ENCODE measurements around the gene FYCO1. TPM values are rescaled to one million over a fixed set of nuclear protein-coding genes. Genes with fewer than 3 reads are reported as not detected.

FYCO1 gene
- total RNA-seq, 2 experiments from 2014 or later: 9.4 to 15.2 TPM

DNA sequence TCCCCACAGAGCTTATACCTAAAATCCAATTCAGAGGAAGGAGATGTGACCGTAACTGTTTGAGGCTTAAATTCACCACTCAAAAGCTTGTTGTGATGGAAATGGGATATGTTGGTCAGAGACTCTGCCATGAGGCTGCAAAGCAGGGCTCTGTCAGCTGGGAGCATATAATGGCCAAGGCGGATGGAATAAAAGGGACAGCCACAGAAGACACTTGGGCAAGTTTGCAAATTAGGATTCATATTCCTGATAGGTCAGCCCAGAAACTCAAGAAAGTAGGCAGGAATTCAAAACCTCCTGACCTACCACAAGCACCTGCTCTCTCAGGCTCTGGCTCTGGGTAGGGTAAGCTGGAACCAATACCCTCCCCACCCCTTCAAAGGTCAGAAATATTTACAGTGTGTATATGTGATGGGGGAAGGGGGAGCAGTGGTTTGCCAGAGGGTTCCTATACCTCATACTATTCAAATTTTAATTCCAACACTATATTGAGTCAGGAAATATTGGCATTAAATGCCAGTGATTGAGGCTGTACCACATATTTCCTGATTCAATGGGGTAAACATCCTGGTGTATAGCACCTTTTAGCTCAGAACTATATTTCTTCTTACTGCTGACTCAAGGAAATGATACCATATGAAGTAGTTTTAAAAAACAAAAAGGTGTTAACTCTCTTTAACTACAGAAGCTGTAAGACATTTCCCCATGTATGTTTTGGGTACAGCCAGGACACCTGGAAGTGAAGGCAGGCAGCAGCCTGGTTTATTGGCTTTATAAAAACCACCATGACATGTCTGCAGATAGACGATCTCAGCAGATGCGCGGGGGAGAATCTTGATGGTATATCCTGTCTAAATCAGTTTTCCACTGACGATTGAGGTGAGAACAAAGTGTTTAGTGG lies 19.2 kb downstream of the FYCO1 start:
- no peak overlapping the region for H3K27ac ChIP-seq (ENCODE audit: low read depth, low read length, poor library complexity, severe bottlenecking)
- H3K9me3 ChIP-seq (ENCODE audit: low read length): no peaks in the 10 kb centered on the region
- no peaks in the 10 kb centered on the region for H4K20me1 ChIP-seq (ENCODE audit: insufficient read depth, low read length)
- ChIA-PET POLR2A (interaction anchor here (0.5 kb wide), 1 partner anchor 17 kb away, joined by 3 read pairs; no protein-coding TSS in a partner anchor), CTCF (ENCODE audit: unreplicated experiment) (no interaction called here)
- H3K36me3 ChIP-seq (ENCODE audit: insufficient read depth, low read length): peaks cover 90% of the 10 kb centered on the region
- TF ChIP-seq EZH2phosphoT487 (IDR thresholded peaks at IDR 0.05; ENCODE audit: borderline replicate concordance, low read depth, low read length): no peak
- TF ChIP-seq, protein P1, sequence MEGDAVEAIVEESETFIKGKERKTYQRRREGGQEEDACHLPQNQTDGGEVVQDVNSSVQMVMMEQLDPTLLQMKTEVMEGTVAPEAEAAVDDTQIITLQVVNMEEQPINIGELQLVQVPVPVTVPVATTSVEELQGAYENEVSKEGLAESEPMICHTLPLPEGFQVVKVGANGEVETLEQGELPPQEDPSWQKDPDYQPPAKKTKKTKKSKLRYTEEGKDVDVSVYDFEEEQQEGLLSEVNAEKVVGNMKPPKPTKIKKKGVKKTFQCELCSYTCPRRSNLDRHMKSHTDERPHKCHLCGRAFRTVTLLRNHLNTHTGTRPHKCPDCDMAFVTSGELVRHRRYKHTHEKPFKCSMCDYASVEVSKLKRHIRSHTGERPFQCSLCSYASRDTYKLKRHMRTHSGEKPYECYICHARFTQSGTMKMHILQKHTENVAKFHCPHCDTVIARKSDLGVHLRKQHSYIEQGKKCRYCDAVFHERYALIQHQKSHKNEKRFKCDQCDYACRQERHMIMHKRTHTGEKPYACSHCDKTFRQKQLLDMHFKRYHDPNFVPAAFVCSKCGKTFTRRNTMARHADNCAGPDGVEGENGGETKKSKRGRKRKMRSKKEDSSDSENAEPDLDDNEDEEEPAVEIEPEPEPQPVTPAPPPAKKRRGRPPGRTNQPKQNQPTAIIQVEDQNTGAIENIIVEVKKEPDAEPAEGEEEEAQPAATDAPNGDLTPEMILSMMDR (conservative IDR thresholded peaks at IDR 0.05; ENCODE audit: low read length): no peak
- no peak overlapping the region for H3K4me3 ChIP-seq (ENCODE audit: low read depth, low read length, poor library complexity, severe bottlenecking)
- no peaks in the 10 kb centered on the region for H3K79me2 ChIP-seq (ENCODE audit: insufficient read depth, low read depth, low read length)
- no peaks in the 10 kb centered on the region for H3K9me2 ChIP-seq (ENCODE audit: insufficient read depth, low read length)
- H3K4me1 ChIP-seq (ENCODE audit: insufficient read depth, low read length, poor library complexity, severe bottlenecking): peaks cover 12% of the 10 kb centered on the region
- H2AFZ ChIP-seq (ENCODE audit: low read length): no peak overlapping the region
- no peak overlapping the region for H3K4me2 ChIP-seq (ENCODE audit: low read length)
- intact Hi-C loops (cut with micrococcal nuclease; ENCODE audit: unreplicated experiment): no loop called here
- no TSS peak for BruUV-seq (replicated peaks)
- DNase-seq (ENCODE audit: low spot score): no peak

DNA sequence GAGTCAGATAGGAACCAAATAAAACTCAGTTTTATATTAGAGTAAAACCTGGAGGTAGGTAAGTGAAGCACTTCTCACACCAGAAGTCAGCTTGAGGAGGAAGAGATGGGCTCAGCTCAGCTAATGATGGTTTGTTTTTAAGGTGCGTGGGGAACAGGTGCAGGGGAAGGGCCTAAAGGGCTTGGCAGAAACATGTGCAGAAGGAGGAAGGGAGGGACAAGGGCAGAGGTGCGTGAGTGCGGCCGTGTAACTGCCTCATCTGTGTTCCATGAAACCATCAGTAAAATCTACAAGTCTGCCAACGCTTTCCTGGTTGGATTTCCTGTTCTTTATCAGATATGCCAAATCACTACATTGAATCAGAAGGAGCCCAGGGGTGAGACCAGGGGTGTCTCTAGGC lies 19.9 kb downstream of the FYCO1 start:
- Histone ChIP-seq H4K20me1 (ENCODE audit: insufficient read depth, low read length) (no peaks in the 10 kb centered on the region), H3K9me2 (ENCODE audit: insufficient read depth, low read length) (no peaks in the 10 kb centered on the region), H3K27ac (ENCODE audit: low read depth, low read length, poor library complexity, severe bottlenecking) (no peak overlapping the region), H3K79me2 (ENCODE audit: insufficient read depth, low read depth, low read length) (no peaks in the 10 kb centered on the region), H3K4me1 (ENCODE audit: insufficient read depth, low read length, poor library complexity, severe bottlenecking) (peaks cover 12% of the 10 kb centered on the region), H3K4me2 (ENCODE audit: low read length) (no peak overlapping the region), H2AFZ (ENCODE audit: low read length) (no peak overlapping the region), H3K36me3 (ENCODE audit: insufficient read depth, low read length) (peaks cover 89% of the 10 kb centered on the region), H3K4me3 (ENCODE audit: low read depth, low read length, poor library complexity, severe bottlenecking) (no peak overlapping the region), H3K9me3 (ENCODE audit: low read length) (no peaks in the 10 kb centered on the region)
- ChIA-PET CTCF (ENCODE audit: unreplicated experiment) (no interaction called here), POLR2A (interaction anchor here (0.5 kb wide), 1 partner anchor 18 kb away, joined by 3 read pairs; no protein-coding TSS in a partner anchor)
- no peak for DNase-seq (ENCODE audit: low spot score)
- no TSS peak for BruUV-seq (replicated peaks)
- intact Hi-C loops (cut with micrococcal nuclease; ENCODE audit: unreplicated experiment): no loop called here
- no peak for TF ChIP-seq EZH2phosphoT487 (IDR thresholded peaks at IDR 0.05; ENCODE audit: borderline replicate concordance, low read depth, low read length)
- TF ChIP-seq, protein P1 (conservative IDR thresholded peaks at IDR 0.05; ENCODE audit: low read length): no peak

DNA sequence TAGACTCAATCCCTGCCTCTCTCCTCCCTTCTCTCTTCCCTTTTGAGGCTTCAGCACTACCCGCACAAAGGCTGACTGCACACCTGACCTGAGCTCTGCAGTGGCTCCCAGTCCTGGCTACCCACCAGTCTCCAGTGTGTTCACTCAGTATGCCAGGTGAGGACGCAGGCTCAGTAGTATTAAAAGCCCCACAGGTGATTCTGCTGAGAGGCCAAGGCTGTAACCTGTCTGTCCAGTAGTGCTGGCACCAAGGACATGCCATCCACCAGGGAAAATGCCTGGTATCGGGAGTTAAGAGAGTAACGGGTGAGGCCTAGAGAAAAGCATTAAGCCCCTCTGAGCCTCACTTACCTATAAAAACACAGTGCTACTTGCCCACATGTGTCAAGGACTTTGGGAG lies 20.9 kb downstream of the FYCO1 start:
- no TSS peak for BruUV-seq (replicated peaks)

More for the DNA sequence above, 20.9 kb downstream of the FYCO1 start:
- H3K4me2 ChIP-seq (ENCODE audit: low read length): no peak overlapping the region
- H3K9me2 ChIP-seq (ENCODE audit: insufficient read depth, low read length): no peaks in the 10 kb centered on the region
- H4K20me1 ChIP-seq (ENCODE audit: insufficient read depth, low read length): no peaks in the 10 kb centered on the region
- ChIA-PET POLR2A (no interaction called here), CTCF (ENCODE audit: unreplicated experiment) (no interaction called here)
- H3K9me3 ChIP-seq (ENCODE audit: low read length): no peaks in the 10 kb centered on the region
- no peak overlapping the region for H3K4me3 ChIP-seq (ENCODE audit: low read depth, low read length, poor library complexity, severe bottlenecking)
- intact Hi-C loops (cut with micrococcal nuclease; ENCODE audit: unreplicated experiment): no loop called here
- TF ChIP-seq, protein P1 (conservative IDR thresholded peaks at IDR 0.05; ENCODE audit: low read length): no peak
- TF ChIP-seq EZH2phosphoT487 (IDR thresholded peaks at IDR 0.05; ENCODE audit: borderline replicate concordance, low read depth, low read length): no peak
- no peaks in the 10 kb centered on the region for H3K79me2 ChIP-seq (ENCODE audit: insufficient read depth, low read depth, low read length)
- H2AFZ ChIP-seq (ENCODE audit: low read length): no peak overlapping the region
- no peak overlapping the region for H3K27ac ChIP-seq (ENCODE audit: low read depth, low read length, poor library complexity, severe bottlenecking)
- H3K36me3 ChIP-seq (ENCODE audit: insufficient read depth, low read length): peaks cover 86% of the 10 kb centered on the region
- no peak for DNase-seq (ENCODE audit: low spot score)
- peaks cover 12% of the 10 kb centered on the region for H3K4me1 ChIP-seq (ENCODE audit: insufficient read depth, low read length, poor library complexity, severe bottlenecking)

Data from OCI-LY7 (cell line).